GM23248 (cell line): ENCODE data around the gene SOBP.

Experiments used
- EZH2 ChIP-seq: fragments of 200-600 bp; sonication (generic); IDR thresholded peaks from 2 replicates; pipeline ENCODE4 v1.6.1; 2018; ENCODE audit warnings: antibody characterized with exemption, mild to moderate bottlenecking; ENCODE audit not compliant: insufficient read depth, poor library complexity, severe bottlenecking
- EZH2phosphoT487 ChIP-seq: fragments of 200-600 bp; sonication (generic); IDR thresholded peaks from 2 replicates; pipeline ENCODE4 v1.6.1; 2018; ENCODE audit warnings: antibody characterized with exemption, moderate library complexity, mild to moderate bottlenecking, low read depth; ENCODE audit not compliant: insufficient read depth

GRCh38 chr6:107574856-107575255 lies 84.9 kb downstream of the SOBP start:
- TF ChIP-seq EZH2 (no peak), EZH2phosphoT487 (no peak)
